ENCODE measurements around the gene TBC1D20. TPM values are rescaled to one million over a fixed set of nuclear protein-coding genes. Genes with fewer than 3 reads are reported as not detected.

TBC1D20 gene
- total RNA-seq, 2 experiments from 2014 or later = 15.7 to 16.1 TPM

GRCh38 chr20:412081-412480 lies 50.3 kb downstream of the TBC1D20 start:
- Histone ChIP-seq H3K9me3 (ENCODE audit: control insufficient read depth in 1 of 2, insufficient read depth in 1 of 2, low read length in 2 of 2) (no peaks in the 10 kb centered on the region), H3K27ac (ENCODE audit: low read depth in 1 of 2, low read length in 2 of 2) (no peak overlapping the region), H3K4me3 (ENCODE audit: low read length) (no peak overlapping the region), H3K27me3 (ENCODE audit: control insufficient read depth in 1 of 2, insufficient read depth in 2 of 2, low read length in 2 of 2) (no peaks in the 10 kb centered on the region), H3K36me3 (ENCODE audit: insufficient read depth, low read length) (peaks cover 41% of the 10 kb centered on the region), H3K4me1 (ENCODE audit: insufficient read depth, low read length) (peaks cover 30% of the 10 kb centered on the region)
- ATAC-seq (ENCODE audit: poor library complexity) (no peak), DNase-seq (no peak)
- Mint-ChIP-seq H3K9me3 (no peaks in the 10 kb centered on the region), H3K27ac (no peak overlapping the region), H3K4me3 (no peak overlapping the region), H3K36me3 (ENCODE audit: low read depth) (peaks cover 73% of the 10 kb centered on the region), H3K27me3 (no peaks in the 10 kb centered on the region), H3K4me1 (ENCODE audit: low read depth) (peaks cover 69% of the 10 kb centered on the region)
- intact Hi-C loops (cut with DNase I, micrococcal nuclease) = no loop called here
- POLR2A ChIA-PET = interaction anchor here (1.2 kb wide), 1 partner anchor 31 kb away, joined by 3 read pairs; the partner anchor contains the start of gene TRIB3
- TF ChIP-seq CTCF (IDR thresholded peaks at IDR 0.05) = no peak
- CTCF ChIA-PET = interaction anchor here (1.5 kb wide), 1 partner anchor 20 kb away, joined by 3 read pairs; no protein-coding TSS in a partner anchor

- peaks cover 59% of the 10 kb centered on the region for H3K4me1 Mint-ChIP-seq (ENCODE audit: low read depth)
- H3K36me3 Mint-ChIP-seq (ENCODE audit: low read depth) = peaks cover 60% of the 10 kb centered on the region
- Histone ChIP-seq H3K4me3 (ENCODE audit: low read length) (peak overlapping the region; percentile 97), H3K4me1 (ENCODE audit: insufficient read depth, low read length) (peaks cover 33% of the 10 kb centered on the region), H3K9me3 (ENCODE audit: control insufficient read depth in 1 of 2, insufficient read depth in 1 of 2, low read length in 2 of 2) (no peaks in the 10 kb centered on the region), H3K27me3 (ENCODE audit: control insufficient read depth in 1 of 2, insufficient read depth in 2 of 2, low read length in 2 of 2) (no peaks in the 10 kb centered on the region), H3K36me3 (ENCODE audit: insufficient read depth, low read length) (peaks cover 32% of the 10 kb centered on the region), H3K27ac (ENCODE audit: low read depth in 1 of 2, low read length in 2 of 2) (no peak overlapping the region)
- H3K27me3 Mint-ChIP-seq = no peaks in the 10 kb centered on the region
- no peak for ATAC-seq (ENCODE audit: poor library complexity)
- no peaks in the 10 kb centered on the region for H3K9me3 Mint-ChIP-seq
- peak in 3 of 14 experiments; percentile 11 to 23 (median 14) for DNase-seq
- ChIA-PET CTCF (no interaction called here), POLR2A (interaction anchor here (1.4 to 2.3 kb wide), 2 partner anchors 29 to 52 kb away, joined by 3 to 10 read pairs; no protein-coding TSS in a partner anchor)
- no peak for TF ChIP-seq CTCF (IDR thresholded peaks at IDR 0.05)
- H3K4me3 Mint-ChIP-seq = peak overlapping the region; percentile 95
- intact Hi-C loops (cut with DNase I, micrococcal nuclease) = loop anchor here in 1 of 2 experiments (1.0 to 5.0 kb wide), 3 partner anchors 52 to 1692 kb away; partner anchors contain the start of genes SOX12, STK35 and TBC1D20
- peak overlapping the region; percentile 91 for H3K27ac Mint-ChIP-seq
These were observed 52.4 kb downstream of the TBC1D20 start for GRCh38 chr20:409697-410559.

- ChIA-PET CTCF (no interaction called here), POLR2A (interaction anchor here (0.7 to 2.3 kb wide), 3 partner anchors 28 to 53 kb away, joined by 3 to 10 read pairs (median 4); no protein-coding TSS in a partner anchor)
- DNase-seq = peak in 6 of 14 experiments; percentile 9 to 36 (median 16)
- H3K9me3 Mint-ChIP-seq = no peaks in the 10 kb centered on the region
- H3K4me1 Mint-ChIP-seq (ENCODE audit: low read depth) = peaks cover 55% of the 10 kb centered on the region
- Histone ChIP-seq H3K27me3 (ENCODE audit: control insufficient read depth in 1 of 2, insufficient read depth in 2 of 2, low read length in 2 of 2) (no peaks in the 10 kb centered on the region), H3K27ac (ENCODE audit: low read depth in 1 of 2, low read length in 2 of 2) (peak overlapping the region; percentile 76 to 80), H3K4me3 (ENCODE audit: low read length) (peak overlapping the region; percentile 97), H3K9me3 (ENCODE audit: control insufficient read depth in 1 of 2, insufficient read depth in 1 of 2, low read length in 2 of 2) (no peaks in the 10 kb centered on the region), H3K36me3 (ENCODE audit: insufficient read depth, low read length) (peaks cover 32% of the 10 kb centered on the region), H3K4me1 (ENCODE audit: insufficient read depth, low read length) (peaks cover 31% of the 10 kb centered on the region)
- H3K27ac Mint-ChIP-seq = peak overlapping the region; percentile 91
- H3K4me3 Mint-ChIP-seq = peak overlapping the region; percentile 95
- TF ChIP-seq CTCF (IDR thresholded peaks at IDR 0.05) = no peak
- peak; percentile 7 for ATAC-seq (ENCODE audit: poor library complexity)
- no peaks in the 10 kb centered on the region for H3K27me3 Mint-ChIP-seq
- H3K36me3 Mint-ChIP-seq (ENCODE audit: low read depth) = peaks cover 60% of the 10 kb centered on the region
- intact Hi-C loops (cut with DNase I, micrococcal nuclease) = loop anchor here in 1 of 2 experiments (5.0 kb wide), 2 partner anchors 82 to 1693 kb away; partner anchors contain the start of genes SOX12 and STK35
These were observed 53.3 kb downstream of the TBC1D20 start for GRCh38 chr20:408843-409696.

Data from CD4-positive, alpha-beta T cell (primary cell).